Right atrium auricular region (tissue), 2 donors: ENCODE data around the gene PDE6A. TPM values are rescaled to one million over a fixed set of nuclear protein-coding genes. Genes with fewer than 3 reads are reported as not detected.

Source experiments
- DNase-seq: peaks from one replicate; pipeline ENCODE4 v3.0.0-alpha.2; 2019; ENCODE audit warnings: low spot score
- H3K27ac ChIP-seq, 2 donors: fragments of 200-600 bp; sonication (generic); 1 replicate in 1 of 2; 2 replicates in 1 of 2; pipeline ENCODE4 v1.5.1; 2016 to 2019
- H3K27me3 ChIP-seq, 2 donors: fragments of 200-600 bp; sonication (generic); one replicate each; pipeline versions ENCODE4 v1.5.1 to v1.6.0; 2017 to 2019
- H3K36me3 ChIP-seq: fragments of 200-600 bp; sonication (generic); one replicate; pipeline ENCODE4 v1.5.1; 2016
- H3K4me1 ChIP-seq, 2 donors: fragments of 200-600 bp; sonication (generic); one replicate each; pipeline versions ENCODE4 v1.5.1 to v1.6.0; 2017 to 2019
- H3K4me3 ChIP-seq, 2 donors: fragments of 200-600 bp; sonication (generic); 1 replicate in 1 of 2; 2 replicates in 1 of 2; pipeline ENCODE4 v1.5.1; 2017 to 2019; ENCODE audit warnings: mild to moderate bottlenecking in 1 of 2, moderate library complexity in 1 of 2
- H3K9me3 ChIP-seq, 2 donors: fragments of 200-600 bp; sonication (generic); one replicate each; pipeline ENCODE4 v1.5.1; 2019
- total RNA-seq, 2 donors: library from RNA; depleted of rRNA; stranded (reverse); fragments of >200 nt; gene quantifications; one replicate each; pipeline ENCODE4 v1.1.0, GENCODE V29; 2016
- TF ChIP-seq, protein P1 (sequence below), 2 donors: fragments of 200-600 bp; sonication (generic); IDR thresholded peaks; one replicate each; pipeline ENCODE4 v1.5.1; 2019; ENCODE audit warnings: antibody characterized with exemption in 2 of 2

The PDE6A gene
- total RNA-seq, 2 donors from 2014 or later = 0.08 TPM; not detected in 1

DNA sequence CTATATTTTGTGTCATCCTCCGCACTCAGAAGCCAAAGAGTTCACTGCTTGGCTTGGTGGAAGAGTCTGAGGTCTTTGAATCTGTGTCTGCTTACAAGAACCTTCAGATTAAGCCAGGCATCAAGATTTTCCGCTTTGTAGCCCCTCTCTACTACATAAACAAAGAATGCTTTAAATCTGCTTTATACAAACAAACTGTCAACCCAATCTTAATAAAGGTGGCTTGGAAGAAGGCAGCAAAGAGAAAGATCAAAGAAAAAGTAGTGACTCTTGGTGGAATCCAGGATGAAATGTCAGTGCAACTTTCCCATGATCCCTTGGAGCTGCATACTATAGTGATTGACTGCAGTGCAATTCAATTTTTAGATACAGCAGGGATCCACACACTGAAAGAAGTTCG lies 36.6 kb upstream of the PDE6A start:
- no peaks in the 10 kb centered on the region for H3K4me1 ChIP-seq
- no peaks in the 10 kb centered on the region for H3K9me3 ChIP-seq
- TF ChIP-seq, protein P1, sequence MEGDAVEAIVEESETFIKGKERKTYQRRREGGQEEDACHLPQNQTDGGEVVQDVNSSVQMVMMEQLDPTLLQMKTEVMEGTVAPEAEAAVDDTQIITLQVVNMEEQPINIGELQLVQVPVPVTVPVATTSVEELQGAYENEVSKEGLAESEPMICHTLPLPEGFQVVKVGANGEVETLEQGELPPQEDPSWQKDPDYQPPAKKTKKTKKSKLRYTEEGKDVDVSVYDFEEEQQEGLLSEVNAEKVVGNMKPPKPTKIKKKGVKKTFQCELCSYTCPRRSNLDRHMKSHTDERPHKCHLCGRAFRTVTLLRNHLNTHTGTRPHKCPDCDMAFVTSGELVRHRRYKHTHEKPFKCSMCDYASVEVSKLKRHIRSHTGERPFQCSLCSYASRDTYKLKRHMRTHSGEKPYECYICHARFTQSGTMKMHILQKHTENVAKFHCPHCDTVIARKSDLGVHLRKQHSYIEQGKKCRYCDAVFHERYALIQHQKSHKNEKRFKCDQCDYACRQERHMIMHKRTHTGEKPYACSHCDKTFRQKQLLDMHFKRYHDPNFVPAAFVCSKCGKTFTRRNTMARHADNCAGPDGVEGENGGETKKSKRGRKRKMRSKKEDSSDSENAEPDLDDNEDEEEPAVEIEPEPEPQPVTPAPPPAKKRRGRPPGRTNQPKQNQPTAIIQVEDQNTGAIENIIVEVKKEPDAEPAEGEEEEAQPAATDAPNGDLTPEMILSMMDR (IDR thresholded peaks at IDR 0.05) = no peak
- no peak overlapping the region for H3K27ac ChIP-seq
- no peaks in the 10 kb centered on the region for H3K27me3 ChIP-seq
- DNase-seq = no peak
- H3K4me3 ChIP-seq = no peak overlapping the region
- peaks cover 24% of the 10 kb centered on the region for H3K36me3 ChIP-seq

- Histone ChIP-seq H3K36me3 (peaks cover 24% of the 10 kb centered on the region), H3K27ac (no peak overlapping the region), H3K9me3 (no peaks in the 10 kb centered on the region), H3K27me3 (no peaks in the 10 kb centered on the region), H3K4me3 (no peak overlapping the region), H3K4me1 (no peaks in the 10 kb centered on the region)
- DNase-seq = no peak
- TF ChIP-seq, protein P1 (IDR thresholded peaks at IDR 0.05) = no peak
Measured at GRCh38 chr5:149979896-149980295, 35.3 kb upstream of the PDE6A start.

- no peaks in the 10 kb centered on the region for H3K4me1 ChIP-seq
- peaks cover 18% of the 10 kb centered on the region for H3K36me3 ChIP-seq
- no peak overlapping the region for H3K4me3 ChIP-seq
- H3K27ac ChIP-seq = no peak overlapping the region
- TF ChIP-seq, protein P1 (IDR thresholded peaks at IDR 0.05) = no peak
- H3K27me3 ChIP-seq = no peaks in the 10 kb centered on the region
- no peak for DNase-seq
- no peaks in the 10 kb centered on the region for H3K9me3 ChIP-seq
Measured at GRCh38 chr5:149975409-149975808, 30.8 kb upstream of the PDE6A start.

DNA sequence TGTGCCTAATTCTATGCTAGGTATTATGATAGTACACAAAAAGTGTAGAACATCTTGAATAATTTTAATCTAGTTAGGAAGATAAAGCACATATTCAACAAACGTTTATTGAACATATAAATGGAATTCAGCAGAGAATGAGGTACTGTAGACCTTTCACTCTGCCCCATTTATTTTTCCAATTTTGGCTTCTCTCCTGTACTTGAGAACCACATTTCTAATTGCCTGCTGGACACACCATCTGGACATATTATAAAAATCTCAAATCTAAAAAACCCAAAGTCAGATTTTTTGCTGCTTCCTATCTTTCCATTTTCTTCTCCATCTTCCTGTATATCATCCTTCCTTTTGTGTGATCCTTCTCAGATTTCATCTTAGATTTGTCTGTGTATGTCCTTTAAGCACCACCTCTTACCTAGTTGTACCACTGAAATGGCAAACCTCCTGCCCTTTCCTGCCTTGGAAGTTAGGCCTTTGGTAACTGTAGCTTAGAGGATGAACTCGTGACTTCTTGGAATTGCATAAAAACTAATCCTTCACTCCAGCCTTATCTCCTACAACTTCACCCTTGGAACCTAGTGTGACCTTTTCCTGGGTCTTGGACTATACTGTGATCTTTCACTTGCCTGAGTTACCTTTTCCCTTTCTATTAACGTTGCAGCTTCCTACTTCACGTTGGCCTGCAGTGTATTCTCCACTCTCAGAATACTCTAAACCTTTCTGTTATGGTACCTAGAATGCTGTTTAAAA lies 24.8 kb upstream of the PDE6A start:
- no peaks in the 10 kb centered on the region for H3K36me3 ChIP-seq
- DNase-seq = no peak
- TF ChIP-seq, protein P1 (IDR thresholded peaks at IDR 0.05) = no peak
- no peaks in the 10 kb centered on the region for H3K4me1 ChIP-seq
- no peak overlapping the region for H3K4me3 ChIP-seq
- H3K9me3 ChIP-seq = no peaks in the 10 kb centered on the region
- no peaks in the 10 kb centered on the region for H3K27me3 ChIP-seq
- H3K27ac ChIP-seq = no peak overlapping the region

DNA sequence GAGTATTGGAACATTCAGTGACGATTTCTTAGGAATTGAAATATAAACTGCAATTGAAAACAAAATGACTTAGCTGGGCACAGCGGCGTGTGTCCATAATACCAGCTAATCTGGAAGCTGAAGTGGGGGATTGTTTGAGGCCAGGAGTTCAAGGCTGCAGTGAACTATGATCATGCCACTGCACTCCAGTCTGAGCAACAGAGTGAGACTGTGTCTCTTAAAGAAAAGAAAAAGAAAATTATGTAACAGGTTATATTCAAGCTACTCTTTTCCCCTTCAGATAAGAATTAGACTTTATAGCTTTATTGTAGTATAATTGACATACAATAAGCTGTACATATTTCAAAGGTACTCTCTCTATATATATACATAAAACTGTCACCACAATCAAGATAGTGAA lies 22.4 kb upstream of the PDE6A start:
- no peak for DNase-seq
- no peak overlapping the region for H3K4me3 ChIP-seq
- TF ChIP-seq, protein P1 (IDR thresholded peaks at IDR 0.05) = no peak

DNA sequence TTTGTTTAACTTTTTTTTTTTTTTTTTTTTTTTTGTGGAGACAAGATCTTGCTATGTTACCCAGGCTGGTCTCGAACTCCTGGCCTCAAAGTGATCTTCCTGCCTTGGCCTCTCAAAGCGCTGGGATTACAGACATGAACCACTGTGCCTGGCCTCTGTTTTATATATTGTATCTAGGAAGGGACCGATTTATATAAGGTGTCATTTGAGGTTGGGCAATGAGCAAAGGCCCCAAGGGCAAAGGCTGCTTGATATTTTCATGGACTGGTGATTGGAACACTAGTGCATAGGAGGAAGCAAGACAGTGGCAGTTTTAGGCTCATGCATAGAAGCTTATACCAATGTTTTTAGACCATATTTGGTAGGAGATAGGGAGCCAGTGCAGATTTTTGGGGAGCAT lies 19.1 kb upstream of the PDE6A start:
- no peak for DNase-seq
- Histone ChIP-seq H3K4me3 (no peak overlapping the region), H3K27me3 (no peaks in the 10 kb centered on the region), H3K27ac (no peak overlapping the region), H3K9me3 (no peaks in the 10 kb centered on the region), H3K36me3 (no peaks in the 10 kb centered on the region), H3K4me1 (peaks cover 0 to 19% of the 10 kb centered on the region in 2 donors)
- TF ChIP-seq, protein P1 (IDR thresholded peaks at IDR 0.05) = no peak

More for the DNA sequence above, 22.4 kb upstream of the PDE6A start:
- no peaks in the 10 kb centered on the region for H3K27me3 ChIP-seq
- H3K9me3 ChIP-seq = no peaks in the 10 kb centered on the region
- no peak overlapping the region for H3K27ac ChIP-seq
- H3K4me1 ChIP-seq = peaks cover 0 to under 1% of the 10 kb centered on the region in 2 donors
- H3K36me3 ChIP-seq = no peaks in the 10 kb centered on the region
